Measurements from ENCODE around the gene ARL16.

DNA sequence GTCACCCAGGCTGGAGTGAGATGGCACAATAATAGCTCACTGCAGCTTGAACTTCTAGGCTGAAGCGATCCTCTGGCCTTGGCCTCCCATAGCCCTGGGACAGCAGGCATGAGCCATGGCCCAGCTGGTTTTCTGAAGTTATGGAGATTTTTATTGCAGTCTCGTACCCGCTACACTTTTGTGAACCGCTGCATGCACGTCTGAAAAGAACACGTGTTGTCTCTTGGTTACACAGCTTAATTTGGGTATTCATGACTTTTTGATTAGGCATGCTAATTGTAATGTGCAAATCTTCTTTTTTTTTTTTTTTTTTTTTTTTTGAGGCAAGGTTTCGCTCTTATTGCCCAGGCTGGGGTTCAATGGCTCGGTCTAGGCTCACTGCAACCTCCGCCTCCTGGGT lies 41.8 kb upstream of the ARL16 start:
- TF ChIP-seq, protein P1, sequence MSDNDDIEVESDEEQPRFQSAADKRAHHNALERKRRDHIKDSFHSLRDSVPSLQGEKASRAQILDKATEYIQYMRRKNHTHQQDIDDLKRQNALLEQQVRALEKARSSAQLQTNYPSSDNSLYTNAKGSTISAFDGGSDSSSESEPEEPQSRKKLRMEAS (IDR thresholded peaks at IDR 0.05), result no peak
- TF ChIP-seq, protein P2, sequence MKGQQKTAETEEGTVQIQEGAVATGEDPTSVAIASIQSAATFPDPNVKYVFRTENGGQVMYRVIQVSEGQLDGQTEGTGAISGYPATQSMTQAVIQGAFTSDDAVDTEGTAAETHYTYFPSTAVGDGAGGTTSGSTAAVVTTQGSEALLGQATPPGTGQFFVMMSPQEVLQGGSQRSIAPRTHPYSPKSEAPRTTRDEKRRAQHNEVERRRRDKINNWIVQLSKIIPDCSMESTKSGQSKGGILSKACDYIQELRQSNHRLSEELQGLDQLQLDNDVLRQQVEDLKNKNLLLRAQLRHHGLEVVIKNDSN (IDR thresholded peaks at IDR 0.05), result no peak
- TF ChIP-seq EGR1 (IDR thresholded peaks at IDR 0.05), result no peak
- no peak for TF ChIP-seq CREB1 (IDR thresholded peaks at IDR 0.05; ENCODE audit: low read depth)
